Endothelial cell of umbilical vein (primary cell): ENCODE results near the gene AGO1. TPM values are rescaled to one million over a fixed set of nuclear protein-coding genes. Genes with fewer than 3 reads are reported as not detected.
"Not testable (repeated sequence)": the region's sequence is repeated elsewhere in the genome, so short reads cannot be mapped to it uniquely, and the experiment has no call there.

Experiments
- BruUV-seq: library from RNA; stranded (reverse); fragments of 400-500 nt; replicated peaks from 2 replicates; lab custom pipeline; 2021; lab: Mats Ljungman, UMichigan
- CTCF ChIA-PET: fragments of 300-600, 350-600 bp; sonication (Branson Sonifier 250); formaldehyde crosslinking; loops from one replicate; lab custom pipeline; 2021; ENCODE audit warnings: antibody characterized with exemption, inconsistent platforms; lab: Charles Lee
- POLR2A ChIA-PET: fragments of 300-600, 350-600 bp; sonication (Branson Sonifier 250); formaldehyde crosslinking; loops from one replicate; lab custom pipeline; 2021; ENCODE audit warnings: antibody characterized with exemption, inconsistent platforms; lab: Charles Lee
- DNase-seq: peaks from one replicate; pipeline ENCODE4 v3.0.0-alpha.2; 2011; ENCODE audit warnings: low read depth, low spot score
- FAIRE-seq: peaks from 2 replicates; lab custom pipeline; 2011; peaks lifted over from hg19 to GRCh38; lab: Jason Lieb, UNC
- H2AFZ ChIP-seq: 2 replicates; pipeline ENCODE4 v1.6.0; 2012; ENCODE audit warnings: low read depth, low read length, control low read depth, inconsistent platforms
- H3K27ac ChIP-seq: 2 replicates; pipeline ENCODE4 v1.5.1; 2011; ENCODE audit warnings: low read depth, mild to moderate bottlenecking, control low read depth, low read length, moderate library complexity; ENCODE audit not compliant: insufficient read depth
- H3K27me3 ChIP-seq, 2 experiments: 2 replicates each; pipeline versions ENCODE4 v1.6.0 to v1.6.1; 2011; ENCODE audit warnings: low read length in 2 of 2, mixed read lengths in 1 of 2; ENCODE audit not compliant: control insufficient read depth in 2 of 2, insufficient read depth in 2 of 2
- H3K36me3 ChIP-seq, 2 experiments: 2 replicates in 1 of 2; 3 replicates in 1 of 2; pipeline ENCODE4 v1.5.1; 2011; ENCODE audit warnings: low read length in 2 of 2, mild to moderate bottlenecking in 1 of 2, moderate library complexity in 1 of 2; ENCODE audit not compliant: control insufficient read depth in 2 of 2, insufficient read depth in 2 of 2; ENCODE audit errors: extremely low read depth in 1 of 2
- H3K4me1 ChIP-seq: 3 replicates; pipeline ENCODE4 v1.5.1; 2011; ENCODE audit warnings: mild to moderate bottlenecking, low read length; ENCODE audit not compliant: control insufficient read depth, insufficient read depth; ENCODE audit errors: extremely low read depth
- H3K4me2 ChIP-seq: 2 replicates; pipeline ENCODE4 v1.6.1; 2011; ENCODE audit warnings: low read length, control low read depth, mixed read lengths; ENCODE audit not compliant: insufficient read depth
- H3K4me3 ChIP-seq, 3 experiments: fragments of 200-600 bp in 1 of 3; sonication (generic), shearing (Covaris generic) in 1 of 3; replicated peaks in 1 of 3; 2 replicates each; pipeline ENCODE4 v1.5.1; 2011 to 2016; ENCODE audit warnings: control low read depth in 3 of 3, low read length in 3 of 3, mild to moderate bottlenecking in 2 of 3, inconsistent platforms in 1 of 3, low read depth in 1 of 3, moderate library complexity in 1 of 3; ENCODE audit not compliant: insufficient read depth in 1 of 3
- H3K79me2 ChIP-seq: 2 replicates; pipeline ENCODE4 v1.6.0; 2012; ENCODE audit warnings: low read length, inconsistent platforms; ENCODE audit not compliant: control insufficient read depth, insufficient read depth
- H3K9ac ChIP-seq: replicated peaks from 2 replicates; pipeline ENCODE3; 2011; ENCODE audit warnings: low read length, control low read depth; ENCODE audit not compliant: insufficient read depth; ENCODE audit errors: extremely low read depth
- H3K9me1 ChIP-seq: replicated peaks from 3 replicates; pipeline ENCODE4 v1.6.0; 2011; ENCODE audit warnings: mild to moderate bottlenecking, low read length; ENCODE audit not compliant: control insufficient read depth, insufficient read depth; ENCODE audit errors: extremely low read depth
- H3K9me3 ChIP-seq: replicated peaks from 2 replicates; pipeline ENCODE4 v1.5.1; 2012; ENCODE audit warnings: low read length, inconsistent platforms; ENCODE audit not compliant: control insufficient read depth, insufficient read depth
- H4K20me1 ChIP-seq: replicated peaks from 2 replicates; pipeline ENCODE3; 2011; ENCODE audit warnings: mild to moderate bottlenecking, low read length; ENCODE audit not compliant: control insufficient read depth, insufficient read depth; ENCODE audit errors: extremely low read depth
- EZH2 ChIP-seq: IDR thresholded peaks from 2 replicates; pipeline ENCODE4 v1.6.1; 2012; ENCODE audit warnings: borderline replicate concordance, low read depth, mild to moderate bottlenecking, moderate library complexity, low read length, inconsistent platforms; ENCODE audit not compliant: severe bottlenecking
- FOS ChIP-seq: IDR thresholded peaks from 2 replicates; pipeline ENCODE4 v1.6.1; 2011; ENCODE audit warnings: mild to moderate bottlenecking, low read length, moderate library complexity, borderline replicate concordance; ENCODE audit not compliant: insufficient read depth
- GATA2 ChIP-seq: IDR thresholded peaks from 2 replicates; pipeline ENCODE4 v1.7.0; 2011; ENCODE audit warnings: low read depth, mild to moderate bottlenecking, moderate library complexity, mixed read lengths, low read length; ENCODE audit not compliant: insufficient read length, insufficient read depth
- JUN ChIP-seq: IDR thresholded peaks from 2 replicates; pipeline ENCODE4 v1.6.1; 2011; ENCODE audit warnings: borderline replicate concordance, low read depth; ENCODE audit not compliant: insufficient read length, insufficient read depth
- MYC ChIP-seq: IDR thresholded peaks from one replicate; pipeline ENCODE4 v1.6.1; 2011; ENCODE audit warnings: mild to moderate bottlenecking, low read depth, low read length
- POLR2A ChIP-seq: IDR thresholded peaks from 2 replicates; pipeline ENCODE4 v1.6.1; 2012; ENCODE audit warnings: low read depth, mild to moderate bottlenecking, control low read depth, low read length
- POLR2AphosphoS5 ChIP-seq: IDR thresholded peaks from 2 replicates; pipeline ENCODE4 v1.6.1; 2012; ENCODE audit warnings: low read depth, mild to moderate bottlenecking, control low read depth, low read length, moderate library complexity; ENCODE audit not compliant: insufficient read depth
- dilution Hi-C: fragments of 300-500 bp; cut with MboI; formaldehyde crosslinking; loops from one replicate; pipeline ENCODE4 v1.15.0; 2019; ENCODE audit warnings: low sequenced_read_pairs; ENCODE audit not compliant: extremely low pct_ligation_motif_present
- intact Hi-C: fragments of 100-400 bp; cut with micrococcal nuclease; formaldehyde crosslinking; loops from one replicate; pipeline ENCODE4 v1.10.0; 2022
- polyA plus RNA-seq, 4 experiments: library from polyadenylated mRNA; depleted of rRNA in 3 of 4; stranded (reverse) in 3 of 4; unstranded in 1 of 4; fragments of >200 nt; gene quantifications; 2 replicates each; pipeline versions ENCODE4 v1.2.1 to v1.2.3, GENCODE V29; 2011 to 2012; ENCODE audit warnings: missing spikeins in 1 of 4
- total RNA-seq: library from RNA; stranded (reverse); gene quantifications from 2 replicates; pipeline ENCODE4 v1.2.3, GENCODE V29; 2021
- TF ChIP-seq, protein P1 (sequence below), 2 donors: IDR thresholded peaks; 1 replicate in 1 of 2; 2 replicates in 1 of 2; pipeline ENCODE4 v1.5.1; 2011; ENCODE audit warnings: low read length in 2 of 2, mild to moderate bottlenecking in 2 of 2, moderate library complexity in 2 of 2, control low read depth in 1 of 2, inconsistent platforms in 1 of 2, low read depth in 1 of 2; ENCODE audit not compliant: insufficient read depth in 1 of 2; ENCODE audit errors: extremely low read depth in 1 of 2
- TF ChIP-seq, protein P2 (sequence below): IDR thresholded peaks from 2 replicates; pipeline ENCODE4 v1.6.1; 2011; ENCODE audit not compliant: insufficient read depth, insufficient read length

The AGO1 gene
- total and polyA plus RNA-seq, 2 donors (not counting 3 experiments of a cell fraction or from before 2014, with no cell fraction given) = 10.8 to 31.0 TPM

DNA sequence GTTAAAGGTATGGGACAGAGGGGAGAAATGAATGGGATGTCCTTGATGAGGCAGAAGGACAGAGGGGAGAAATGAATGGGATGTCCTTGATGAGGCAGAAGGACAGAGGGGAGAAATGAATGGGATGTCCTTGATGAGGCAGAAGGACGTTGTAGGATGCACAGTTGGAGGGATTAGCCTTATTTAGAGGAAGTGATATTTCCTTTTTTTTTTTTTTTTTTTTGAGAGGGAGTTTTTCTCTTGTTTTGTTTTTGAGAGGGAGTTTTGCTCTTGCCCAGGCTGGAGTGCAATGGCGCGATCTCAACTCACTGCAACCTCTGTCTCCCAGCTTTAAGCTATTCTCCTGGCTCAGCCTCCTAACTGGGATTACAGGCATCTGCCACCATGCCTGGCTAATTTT is 6.0 kb downstream of the AGO1 start:
- intact Hi-C loops, H3K27ac ChIP-seq, FAIRE-seq, H2AFZ ChIP-seq, H3K9ac ChIP-seq, H3K4me3 ChIP-seq, H3K27me3 ChIP-seq, dilution Hi-C loops, H3K36me3 ChIP-seq, H3K4me2 ChIP-seq, H3K9me3 ChIP-seq, H3K9me1 ChIP-seq, H4K20me1 ChIP-seq, DNase-seq, POLR2A ChIA-PET, CTCF ChIA-PET, BruUV-seq: not testable (repeated sequence)
- H3K4me1 ChIP-seq = peaks cover 16% of the 10 kb centered on the region
- peaks cover 12% of the 10 kb centered on the region for H3K79me2 ChIP-seq

DNA sequence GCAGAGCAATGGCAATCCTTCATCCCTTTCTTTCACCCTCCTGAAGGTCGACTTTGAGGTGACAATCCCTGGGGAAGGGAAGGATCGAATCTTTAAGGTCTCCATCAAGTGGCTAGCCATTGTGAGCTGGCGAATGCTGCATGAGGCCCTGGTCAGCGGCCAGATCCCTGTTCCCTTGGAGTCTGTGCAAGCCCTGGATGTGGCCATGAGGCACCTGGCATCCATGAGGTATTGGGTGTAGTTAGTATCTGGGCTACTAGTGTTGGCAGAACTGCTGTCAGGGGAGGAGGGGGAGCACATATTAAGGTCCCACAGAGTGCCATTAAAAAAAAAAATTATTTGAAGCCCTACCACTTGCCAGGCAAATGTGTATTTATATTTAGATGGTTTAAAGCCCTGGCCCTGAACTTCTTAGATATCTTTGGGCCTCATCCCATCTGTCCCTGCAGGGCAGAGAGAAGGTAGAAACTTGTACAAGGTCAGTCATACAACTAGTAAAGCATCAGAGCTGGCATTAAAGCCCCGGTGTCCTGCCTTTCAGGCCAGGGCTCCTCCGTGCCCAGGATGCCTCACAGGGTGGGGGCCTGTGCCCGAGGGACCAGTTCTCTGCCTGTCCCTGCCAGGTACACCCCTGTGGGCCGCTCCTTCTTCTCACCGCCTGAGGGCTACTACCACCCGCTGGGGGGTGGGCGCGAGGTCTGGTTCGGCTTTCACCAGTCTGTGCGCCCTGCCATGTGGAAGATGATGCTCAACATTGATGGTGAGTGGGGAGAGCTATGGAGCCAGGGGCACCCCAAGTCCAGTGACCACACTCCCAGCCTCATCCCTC is 10.3 kb downstream of the AGO1 start:
- FAIRE-seq = no peak
- no peak for TF ChIP-seq POLR2A
- TF ChIP-seq POLR2AphosphoS5 = no peak
- TF ChIP-seq EZH2 = no peak
- no peak for TF ChIP-seq GATA2
- TF ChIP-seq, protein P1, sequence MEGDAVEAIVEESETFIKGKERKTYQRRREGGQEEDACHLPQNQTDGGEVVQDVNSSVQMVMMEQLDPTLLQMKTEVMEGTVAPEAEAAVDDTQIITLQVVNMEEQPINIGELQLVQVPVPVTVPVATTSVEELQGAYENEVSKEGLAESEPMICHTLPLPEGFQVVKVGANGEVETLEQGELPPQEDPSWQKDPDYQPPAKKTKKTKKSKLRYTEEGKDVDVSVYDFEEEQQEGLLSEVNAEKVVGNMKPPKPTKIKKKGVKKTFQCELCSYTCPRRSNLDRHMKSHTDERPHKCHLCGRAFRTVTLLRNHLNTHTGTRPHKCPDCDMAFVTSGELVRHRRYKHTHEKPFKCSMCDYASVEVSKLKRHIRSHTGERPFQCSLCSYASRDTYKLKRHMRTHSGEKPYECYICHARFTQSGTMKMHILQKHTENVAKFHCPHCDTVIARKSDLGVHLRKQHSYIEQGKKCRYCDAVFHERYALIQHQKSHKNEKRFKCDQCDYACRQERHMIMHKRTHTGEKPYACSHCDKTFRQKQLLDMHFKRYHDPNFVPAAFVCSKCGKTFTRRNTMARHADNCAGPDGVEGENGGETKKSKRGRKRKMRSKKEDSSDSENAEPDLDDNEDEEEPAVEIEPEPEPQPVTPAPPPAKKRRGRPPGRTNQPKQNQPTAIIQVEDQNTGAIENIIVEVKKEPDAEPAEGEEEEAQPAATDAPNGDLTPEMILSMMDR (IDR thresholded peaks at IDR 0.05; ENCODE audit: extremely low read depth in 1 of 2, insufficient read depth in 1 of 2, low read depth in 1 of 2, low read length in 2 of 2) = no peak
- no peak for TF ChIP-seq MYC
- no peak for TF ChIP-seq FOS
- TF ChIP-seq, protein P2, sequence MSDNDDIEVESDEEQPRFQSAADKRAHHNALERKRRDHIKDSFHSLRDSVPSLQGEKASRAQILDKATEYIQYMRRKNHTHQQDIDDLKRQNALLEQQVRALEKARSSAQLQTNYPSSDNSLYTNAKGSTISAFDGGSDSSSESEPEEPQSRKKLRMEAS = no peak
- TF ChIP-seq JUN = no peak
- dilution Hi-C loops = no loop called here
- Histone ChIP-seq H3K9me1 (no peaks in the 10 kb centered on the region), H3K27me3 (no peaks in the 10 kb centered on the region), H3K9ac (no peak overlapping the region), H3K79me2 (no peaks in the 10 kb centered on the region), H3K4me1 (no peaks in the 10 kb centered on the region), H3K9me3 (no peaks in the 10 kb centered on the region), H2AFZ (no peak overlapping the region), H3K27ac (no peak overlapping the region), H4K20me1 (no peaks in the 10 kb centered on the region), H3K4me3 (no peak overlapping the region), H3K4me2 (no peak overlapping the region), H3K36me3 (peaks cover 6 to 9% of the 10 kb centered on the region in 2 experiments)
- ChIA-PET CTCF (interaction anchor here (0.8 kb wide), 1 partner anchor 11 kb away, joined by 3 read pairs; no protein-coding TSS in a partner anchor), POLR2A (no interaction called here)
- intact Hi-C loops = no loop called here
- BruUV-seq = no TSS peak
- no peak for DNase-seq
